ENCODE data around the gene DLX2.

DLX2 gene

DNA sequence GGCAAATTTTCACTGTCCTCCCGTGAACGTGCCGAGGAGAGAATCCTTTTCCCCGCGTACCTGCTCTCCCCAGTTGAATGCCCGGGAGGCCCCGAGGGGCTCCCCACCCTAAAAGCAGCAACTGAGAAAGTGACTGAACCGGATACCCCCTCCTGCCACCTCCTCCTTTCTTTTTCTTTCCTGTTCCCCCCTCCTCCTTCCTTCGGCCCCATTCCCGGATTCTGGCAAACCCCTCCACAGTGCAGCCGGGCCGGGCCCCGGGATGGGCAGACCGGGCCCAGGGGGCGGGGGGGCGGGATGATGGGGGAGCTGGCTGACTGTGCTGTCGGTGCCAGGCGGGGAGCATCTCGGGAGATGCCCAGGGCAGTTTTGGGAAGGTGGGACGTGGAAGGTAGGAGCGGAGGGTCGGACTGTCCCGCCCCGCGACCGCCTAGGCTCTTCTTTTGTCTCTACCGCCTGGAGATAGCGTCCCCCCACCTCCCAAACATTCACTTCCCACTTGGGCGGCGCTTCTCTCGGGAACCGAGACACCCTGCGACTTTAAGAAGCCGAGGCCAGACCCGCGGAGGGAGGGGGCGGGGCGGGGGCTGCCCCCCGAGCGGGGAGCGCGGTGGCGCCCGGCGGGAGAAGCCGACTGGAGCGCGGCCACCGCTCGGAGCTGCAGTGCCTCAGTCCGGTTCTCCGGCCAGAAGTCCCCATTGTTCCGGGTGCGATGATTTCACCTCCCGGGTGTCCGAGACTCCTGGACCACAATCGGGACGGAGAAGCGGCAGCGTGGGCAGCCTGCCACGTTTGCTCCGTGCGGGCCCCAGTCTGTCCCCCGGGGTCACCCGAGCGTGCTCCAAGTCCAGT lies 8.2 kb downstream of the DLX2 start:
- DNase-seq (ENCODE audit: low spot score), result no peak

DNA sequence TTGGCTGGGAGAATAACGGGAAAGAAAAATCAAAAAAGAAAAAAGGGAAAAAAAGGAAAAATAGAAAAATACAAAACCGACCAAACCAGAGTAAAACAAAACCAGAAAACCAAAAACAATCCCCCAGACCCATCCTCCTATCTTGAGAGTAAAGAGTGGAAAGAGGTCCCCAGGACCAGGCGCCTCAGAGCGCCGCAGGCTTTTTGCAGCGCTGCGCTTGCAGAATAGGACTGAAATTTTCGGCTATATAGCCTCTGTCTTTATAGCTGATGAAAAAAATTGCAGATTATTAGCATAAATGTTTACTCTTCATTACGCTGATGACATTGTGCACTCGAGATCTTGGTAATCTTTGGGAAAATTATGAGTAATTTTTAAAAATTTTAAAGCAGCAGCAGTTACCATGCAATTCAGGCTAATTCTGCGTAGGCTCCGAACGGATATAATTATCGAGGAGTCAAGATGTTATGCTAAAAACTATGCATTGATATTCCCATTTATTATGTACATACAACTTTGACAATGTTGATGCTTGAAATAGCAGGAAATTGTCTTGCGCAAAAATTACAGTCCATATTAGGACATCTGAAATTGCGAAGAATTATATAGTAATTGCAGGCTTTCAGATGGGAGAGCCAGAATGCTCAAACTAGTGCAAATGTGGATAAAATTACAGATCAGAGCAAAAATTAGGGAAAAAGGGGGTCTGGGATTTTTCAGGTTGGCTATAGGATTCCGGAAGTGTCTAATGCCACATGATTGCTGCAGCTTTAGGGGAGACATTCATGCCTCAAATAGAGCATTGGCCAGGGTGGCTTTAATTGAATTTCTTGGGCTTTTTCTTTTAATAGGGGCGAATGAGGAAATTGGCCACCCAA lies 9.0 kb downstream of the DLX2 start:
- no peak for DNase-seq (ENCODE audit: low spot score)

GRCh38 chr2:172092716-172093415 lies 9.8 kb downstream of the DLX2 start:
- no peak for DNase-seq (ENCODE audit: low spot score)

- DNase-seq (ENCODE audit: low spot score), result no peak
These were observed 10.7 kb downstream of the DLX2 start for GRCh38 chr2:172091761-172092566.

DNA sequence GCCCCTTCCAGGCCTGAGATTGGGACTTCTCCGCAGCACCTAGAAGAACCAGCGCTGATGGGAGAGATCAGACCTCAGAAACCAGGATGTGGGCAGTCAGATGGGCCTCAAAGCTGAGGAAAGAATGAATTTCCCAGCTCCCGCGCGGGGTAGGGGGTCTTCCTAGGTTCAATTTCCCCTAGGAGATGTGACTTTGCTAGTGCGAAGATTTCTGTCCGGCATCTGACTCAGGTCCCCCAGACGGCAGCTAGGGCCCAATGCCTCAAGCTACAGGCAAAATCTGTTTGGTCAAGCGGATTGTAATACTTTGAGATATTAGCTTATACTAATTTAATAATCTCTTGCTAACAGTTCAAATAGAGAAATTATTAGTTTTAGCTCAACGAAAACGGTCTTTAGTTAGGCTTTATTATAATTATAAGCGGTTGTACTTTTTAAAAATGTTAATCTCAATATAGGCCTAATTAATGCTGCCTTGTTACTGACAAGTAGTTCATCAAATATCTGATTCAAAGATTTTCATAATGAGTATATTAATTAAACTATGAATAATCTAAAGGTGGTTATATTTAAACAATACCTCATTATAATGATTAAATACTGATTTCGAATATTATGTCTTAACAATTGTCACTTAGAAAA lies 11.6 kb downstream of the DLX2 start:
- no peak for DNase-seq (ENCODE audit: low spot score)

- DNase-seq (ENCODE audit: low spot score), result no peak
These were observed 12.4 kb downstream of the DLX2 start for GRCh38 chr2:172090044-172090961.

DNA sequence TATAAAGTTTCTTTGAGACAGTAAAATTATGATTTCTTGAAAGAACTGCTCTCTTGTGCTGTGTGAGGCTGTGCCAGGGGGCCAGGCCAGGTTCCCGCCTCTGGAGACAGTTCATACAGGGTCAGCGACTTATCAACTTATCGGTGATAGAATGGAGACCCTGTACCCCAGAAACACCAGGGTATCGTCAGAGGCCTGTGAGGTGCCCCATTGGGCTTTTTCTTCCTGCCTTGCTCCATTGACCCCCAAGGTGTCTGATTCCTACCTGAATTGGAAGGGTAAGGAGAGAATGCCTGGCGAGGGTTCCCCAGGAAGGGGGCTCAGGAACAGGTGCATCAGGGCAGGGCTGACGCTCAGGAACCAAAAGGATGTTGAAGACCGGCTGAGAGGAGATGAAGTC lies 13.1 kb downstream of the DLX2 start:
- no peak for DNase-seq (ENCODE audit: low spot score)

DNA sequence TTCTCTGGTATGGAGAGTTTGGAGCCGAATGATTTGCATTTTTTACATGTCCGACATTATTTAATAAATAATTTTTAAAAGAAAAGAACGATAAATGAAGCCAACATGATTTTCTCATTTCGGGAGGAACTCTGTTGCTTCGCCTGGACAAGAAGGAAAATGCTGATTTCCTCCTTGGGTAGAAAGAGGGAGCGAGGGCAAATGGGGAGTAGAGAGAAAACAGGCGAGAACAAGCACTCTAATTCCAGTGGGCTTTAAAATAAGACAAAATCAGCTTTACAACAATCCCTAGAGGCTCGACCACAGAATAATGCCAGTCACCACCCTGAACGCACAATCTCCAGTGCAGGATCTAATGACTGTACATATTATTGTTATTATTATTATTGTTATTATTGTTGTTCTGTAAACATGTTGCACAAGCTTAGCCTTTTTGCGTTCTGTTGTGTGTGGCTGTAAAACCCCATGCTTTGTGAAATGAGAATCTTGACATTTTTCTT lies 13.6 kb downstream of the DLX2 start:
- no peak for DNase-seq (ENCODE audit: low spot score)

GRCh38 chr2:172088245-172089004 lies 14.3 kb downstream of the DLX2 start:
- no peak for DNase-seq (ENCODE audit: low spot score)

DNA sequence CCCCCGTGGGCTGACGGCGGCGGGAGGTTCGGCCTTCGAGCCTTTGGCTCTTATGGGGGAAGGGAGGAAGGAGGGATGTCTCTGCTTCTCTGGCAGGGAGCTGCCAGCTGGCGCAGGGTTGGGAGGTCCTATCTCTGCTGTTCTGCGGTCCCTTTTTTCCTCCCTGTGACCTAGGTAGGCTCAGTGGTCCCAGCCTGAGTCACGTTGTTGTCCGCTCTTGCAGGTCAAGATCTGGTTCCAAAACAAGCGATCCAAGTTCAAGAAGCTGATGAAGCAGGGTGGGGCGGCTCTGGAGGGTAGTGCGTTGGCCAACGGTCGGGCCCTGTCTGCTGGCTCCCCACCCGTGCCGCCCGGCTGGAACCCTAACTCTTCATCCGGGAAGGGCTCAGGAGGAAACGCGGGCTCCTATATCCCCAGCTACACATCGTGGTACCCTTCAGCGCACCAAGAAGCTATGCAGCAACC lies 14.9 kb downstream of the DLX2 start:
- DNase-seq (ENCODE audit: low spot score), result no peak

GRCh38 chr2:172087207-172087779 lies 15.4 kb downstream of the DLX2 start:
- DNase-seq (ENCODE audit: low spot score), result no peak

GRCh38 chr2:172086241-172087206 lies 16.2 kb downstream of the DLX2 start:
- no peak for DNase-seq (ENCODE audit: low spot score)

- DNase-seq (ENCODE audit: low spot score), result no peak
These were observed 17.1 kb downstream of the DLX2 start, which contains the start of gene DLX1 for GRCh38 chr2:172085460-172086159. Gene DLX1, plus strand, starts transcription at chr2:172085507. Its CDS starts 171 bp downstream, at chr2:172085678.

DNA sequence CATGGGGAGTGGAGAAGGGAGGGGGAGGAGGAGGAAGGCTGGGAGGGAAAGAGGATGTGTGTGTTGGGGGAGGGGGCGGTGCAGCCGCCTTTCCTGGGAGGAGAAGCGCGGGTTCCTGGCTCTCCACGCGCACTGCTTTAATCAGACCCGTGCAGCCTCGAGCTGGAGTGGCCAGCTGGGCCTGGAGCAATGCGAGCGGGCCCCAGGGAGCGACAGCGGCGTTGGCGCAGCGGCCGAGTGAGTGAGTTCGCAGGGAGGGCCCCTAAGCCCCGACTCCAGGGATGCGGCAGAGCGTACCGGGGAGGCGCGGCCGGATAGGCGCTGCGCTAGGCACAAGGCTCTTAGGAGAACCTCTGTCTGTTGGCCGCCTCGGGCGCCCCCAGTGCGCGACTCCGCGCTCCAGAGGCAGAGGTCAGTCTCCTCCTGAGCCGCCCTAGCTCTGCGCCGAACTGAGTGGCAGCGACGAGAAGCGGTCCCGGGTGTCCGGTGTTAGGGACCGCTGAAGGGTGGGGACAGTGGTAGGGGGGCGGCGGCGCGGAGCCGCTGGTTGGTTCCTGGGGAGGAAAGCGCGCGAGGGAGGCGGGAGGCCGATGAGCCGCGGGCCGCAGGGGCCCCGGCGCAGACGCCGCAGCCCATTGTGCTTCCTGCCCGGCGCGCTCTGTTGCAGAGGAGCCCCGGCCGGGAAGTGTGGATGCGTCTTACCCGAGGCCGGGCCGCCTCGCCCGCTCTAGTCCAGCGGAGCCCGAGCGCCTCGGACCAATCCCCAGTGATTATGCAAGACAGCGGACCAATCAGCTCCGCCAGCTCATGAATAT lies 17.8 kb downstream of the DLX2 start:
- DNase-seq (ENCODE audit: low spot score), result peak; percentile 84

DNA sequence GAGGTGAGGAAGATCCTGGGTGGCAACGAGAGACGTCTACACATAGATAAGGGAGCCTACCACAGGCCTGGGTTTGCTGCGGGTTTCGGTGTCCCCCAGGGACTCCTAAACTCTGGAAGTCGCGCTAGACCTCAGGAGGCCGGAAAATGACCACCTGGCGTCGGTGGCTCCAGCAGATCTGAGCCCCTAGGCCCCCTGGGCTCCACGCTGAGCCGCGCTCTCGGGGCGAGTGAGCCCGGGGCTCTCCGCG lies 18.4 kb downstream of the DLX2 start:
- DNase-seq (ENCODE audit: low spot score), result no peak
